KBM-7 (cell line): ENCODE results near the gene MYT1.
"Not testable (repeated sequence)": the region's sequence is repeated elsewhere in the genome, so short reads cannot be mapped to it uniquely, and the experiment has no call there.

Experiments used
- DNase-seq: peaks from one replicate; pipeline ENCODE4 v3.0.0-alpha.2; 2015
- in situ Hi-C: fragments of 300-500 bp; cut with MboI; formaldehyde crosslinking; loops from 2 replicates; pipeline ENCODE4 v1.14.3; 2020; ENCODE audit warnings: low sequenced_read_pairs, low pct_unique_long_range_greater_than_20kb, mixed read lengths

The MYT1 gene

DNA sequence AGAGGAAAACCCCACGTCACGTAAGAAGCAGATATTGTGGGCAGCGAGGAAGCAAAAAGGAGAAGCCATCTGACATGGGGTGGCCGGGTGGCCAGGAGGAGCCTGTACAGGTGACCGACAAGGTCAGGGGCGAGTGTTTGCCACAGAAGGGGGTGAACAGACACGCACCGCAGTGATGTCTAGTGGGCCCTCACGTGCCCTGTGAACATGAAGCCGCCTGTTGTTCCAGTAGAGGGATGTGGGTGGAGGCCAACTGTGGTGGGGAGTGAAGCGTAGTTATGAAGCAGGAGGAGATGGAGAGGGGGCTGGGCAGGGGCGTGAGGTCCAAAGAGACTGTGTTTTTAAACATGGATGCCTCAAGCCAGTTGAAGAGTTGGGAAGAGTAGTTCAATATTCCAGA is 20.5 kb downstream of the MYT1 start:
- no peak for DNase-seq
- in situ Hi-C loops, result no loop called here

DNA sequence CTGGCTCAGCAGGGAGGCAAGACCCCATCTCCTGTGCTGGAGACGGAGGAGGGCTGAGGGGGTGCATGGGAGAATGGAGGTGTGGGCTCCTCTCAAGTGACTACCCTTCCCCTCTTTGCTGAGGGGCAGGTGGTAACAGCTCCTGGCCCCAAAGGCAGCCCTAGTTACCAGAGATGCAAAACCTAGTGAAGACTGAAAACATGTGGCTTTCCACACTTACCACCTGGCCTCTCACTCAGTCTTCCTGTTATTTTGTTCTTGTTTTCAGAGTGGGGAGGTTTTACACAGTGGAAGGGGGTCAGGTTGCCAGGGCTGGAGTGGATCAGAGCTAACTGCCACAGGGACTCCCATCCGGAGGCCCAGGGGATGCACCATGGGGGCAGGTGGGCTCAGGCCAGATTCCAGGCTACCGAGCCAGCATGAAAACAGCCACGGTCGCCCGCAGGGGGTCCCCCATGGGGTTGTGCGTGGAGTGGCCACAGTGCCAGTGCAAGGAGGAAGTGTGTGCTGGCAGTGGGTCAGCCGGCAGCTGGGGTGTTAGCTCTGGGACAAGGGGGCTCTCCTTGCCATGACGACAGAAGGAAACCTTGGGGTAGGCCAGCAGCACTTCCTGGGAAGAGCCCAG is 21.1 kb downstream of the MYT1 start:
- in situ Hi-C loops, result no loop called here
- no peak for DNase-seq

- no peak for DNase-seq
- in situ Hi-C loops, result no loop called here
Observed at GRCh38 chr20:64186071-64186598, 21.9 kb downstream of the MYT1 start.

DNA sequence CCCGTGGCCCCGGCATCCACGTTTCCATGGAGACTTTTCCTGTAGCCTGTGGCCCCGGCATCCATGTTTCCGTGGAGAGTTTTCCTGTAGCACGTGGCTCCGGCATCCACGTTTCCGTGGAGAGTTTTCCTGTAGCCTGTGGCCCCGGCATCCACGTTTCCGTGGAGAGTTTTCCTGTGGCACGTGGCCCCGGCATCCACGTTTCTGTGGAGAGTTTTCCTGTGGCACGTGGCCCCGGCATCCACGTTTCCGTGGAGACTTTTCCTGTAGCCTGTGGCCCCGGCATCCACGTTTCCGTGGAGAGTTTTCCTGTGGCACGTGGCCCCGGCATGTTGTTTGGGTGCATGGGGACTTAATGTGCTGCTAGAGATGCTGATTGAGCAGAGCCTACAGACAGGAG is 23.0 kb downstream of the MYT1 start:
- DNase-seq, in situ Hi-C loops: not testable (repeated sequence)

DNA sequence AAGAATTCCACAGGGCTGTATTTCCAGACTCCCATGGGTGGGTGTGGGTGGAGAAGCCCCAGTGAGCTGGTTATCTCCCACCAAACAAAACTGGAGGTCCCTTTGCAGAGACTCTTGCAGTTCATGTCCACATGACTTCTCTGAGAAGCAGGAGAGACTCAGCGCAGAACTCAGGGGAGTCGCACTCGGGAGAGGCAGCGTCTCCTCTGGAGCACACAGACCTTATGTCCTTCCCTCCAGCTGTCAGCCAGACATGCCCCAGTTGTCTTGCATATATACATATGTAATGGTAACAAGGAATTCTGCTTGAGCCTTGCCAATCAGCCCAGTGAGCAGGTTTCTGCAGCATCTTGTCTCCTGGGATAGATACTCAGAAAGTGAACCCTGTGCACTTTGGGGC is 23.8 kb downstream of the MYT1 start:
- DNase-seq, result no peak
- in situ Hi-C loops, result no loop called here

GRCh38 chr20:64188682-64189529 is 24.7 kb downstream of the MYT1 start:
- DNase-seq, result no peak

GRCh38 chr20:64189530-64189966 is 25.3 kb downstream of the MYT1 start:
- no peak for DNase-seq
- in situ Hi-C loops, result no loop called here

More at GRCh38 chr20:64188682-64189529, 24.7 kb downstream of the MYT1 start:
- in situ Hi-C loops, result no loop called here

- DNase-seq, result no peak
- in situ Hi-C loops, result no loop called here
Observed at GRCh38 chr20:64189986-64190385, 25.7 kb downstream of the MYT1 start.

GRCh38 chr20:64191002-64191401 is 26.8 kb downstream of the MYT1 start:
- no peak for DNase-seq
- in situ Hi-C loops, result no loop called here

GRCh38 chr20:64192406-64192805 is 28.2 kb downstream of the MYT1 start:
- no peak for DNase-seq
- in situ Hi-C loops, result no loop called here

DNA sequence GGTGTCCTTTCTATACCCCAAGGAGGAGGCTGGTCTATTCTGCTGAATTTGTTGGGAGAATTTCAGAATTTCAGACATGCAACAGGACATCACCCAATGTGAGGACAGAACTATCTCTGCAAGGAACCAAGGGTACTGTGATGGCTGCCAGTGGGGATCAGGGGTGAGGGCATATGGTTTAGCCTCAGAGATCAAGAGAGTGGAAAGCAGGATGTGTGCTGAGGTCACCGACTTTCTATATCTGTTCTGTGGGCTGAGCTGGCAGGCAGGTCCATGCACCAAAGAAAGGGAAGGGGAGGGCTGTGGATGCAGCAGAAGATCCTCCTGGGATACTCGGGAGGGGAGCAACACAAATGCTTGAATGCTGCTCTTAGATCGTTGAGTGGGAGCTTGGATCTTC is 28.8 kb downstream of the MYT1 start:
- DNase-seq, result no peak
- in situ Hi-C loops, result no loop called here

- DNase-seq, result no peak
- in situ Hi-C loops, result no loop called here
Observed at GRCh38 chr20:64194269-64194668, 30.0 kb downstream of the MYT1 start.

DNA sequence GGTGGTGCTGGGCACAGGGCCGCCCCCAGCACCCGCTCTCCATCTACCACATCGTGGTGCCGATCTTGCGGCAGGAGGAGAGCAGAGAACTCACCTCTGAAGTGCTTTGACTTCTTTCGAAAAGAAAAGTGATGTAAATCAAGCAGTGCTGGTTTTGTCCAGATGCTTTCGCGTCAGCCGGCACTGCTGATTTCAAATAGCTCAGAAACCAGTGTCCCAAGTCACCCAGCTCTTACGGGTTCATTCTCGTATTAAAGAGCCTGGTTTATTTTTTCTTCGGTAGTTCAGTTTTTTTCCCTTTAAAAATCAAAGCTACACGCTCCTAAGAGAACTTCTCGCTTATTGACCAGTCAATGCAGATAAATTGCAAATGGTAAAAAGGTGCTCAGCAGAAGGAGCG is 32.1 kb downstream of the MYT1 start:
- in situ Hi-C loops, result no loop called here
- DNase-seq, result no peak

GRCh38 chr20:64196847-64197306 is 32.6 kb downstream of the MYT1 start:
- no peak for DNase-seq
- in situ Hi-C loops, result no loop called here

DNA sequence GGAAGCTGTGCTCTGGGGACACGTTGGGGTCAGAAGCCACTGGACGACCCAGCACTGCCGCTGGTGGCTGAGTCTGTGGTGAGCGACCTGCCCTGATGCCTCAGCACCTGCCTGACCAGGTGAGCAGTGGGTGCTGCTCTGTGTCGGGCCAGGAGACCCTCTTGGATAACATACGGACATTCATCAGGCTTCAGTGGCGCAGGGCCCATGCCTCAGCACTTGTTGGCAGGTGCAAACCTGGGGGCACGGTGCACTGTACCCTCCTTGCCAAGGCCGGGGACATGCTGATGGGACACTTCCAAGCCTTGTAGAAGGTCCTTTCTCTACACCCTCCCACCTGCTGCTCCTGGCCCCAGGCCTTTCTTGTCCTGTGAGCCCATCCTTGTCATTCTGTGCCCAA is 34.1 kb downstream of the MYT1 start:
- in situ Hi-C loops, result no loop called here

DNA sequence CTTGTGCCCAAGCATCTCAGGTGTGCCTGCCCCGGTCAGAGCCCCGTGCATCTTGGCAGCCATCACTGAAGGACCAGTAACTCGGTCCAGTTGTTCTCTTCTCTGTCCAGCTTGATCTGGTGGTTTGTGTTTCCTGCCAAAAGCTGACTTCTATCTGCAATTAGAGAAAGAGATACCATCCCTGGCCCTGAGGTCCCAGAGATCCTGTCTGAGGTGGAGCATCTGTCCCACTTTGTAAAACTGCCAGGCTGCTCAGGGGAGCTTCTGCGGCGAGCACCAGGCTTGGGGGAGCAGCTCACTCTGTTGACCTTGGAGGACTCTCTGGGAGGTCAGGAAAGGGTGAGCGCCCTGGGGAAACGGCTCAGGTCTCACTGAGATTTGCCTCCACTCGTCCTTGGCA is 35.1 kb downstream of the MYT1 start:
- in situ Hi-C loops, result no loop called here
- DNase-seq, result no peak

More for the DNA sequence above, 34.1 kb downstream of the MYT1 start:
- no peak for DNase-seq

DNA sequence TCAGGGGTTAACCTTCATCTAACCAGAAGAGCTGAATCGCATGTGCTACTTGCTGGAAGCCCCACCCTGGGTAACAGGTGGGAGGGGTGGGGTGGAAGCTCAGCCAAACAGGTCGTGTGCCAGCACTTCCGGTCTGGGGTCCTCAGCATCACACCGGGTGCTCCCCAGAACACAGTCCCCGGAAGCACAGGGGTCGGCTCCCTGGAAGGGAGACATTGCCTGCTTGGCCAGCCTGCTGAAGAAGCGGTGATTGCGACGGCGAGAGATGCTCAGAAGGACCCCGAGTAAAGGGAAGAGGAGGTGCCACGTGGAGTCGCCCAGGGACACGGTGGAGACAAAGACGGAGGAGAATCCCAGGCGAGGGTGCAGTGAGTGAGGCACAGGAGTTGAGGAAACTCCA is 36.5 kb downstream of the MYT1 start:
- in situ Hi-C loops, result no loop called here
- DNase-seq, result no peak

DNA sequence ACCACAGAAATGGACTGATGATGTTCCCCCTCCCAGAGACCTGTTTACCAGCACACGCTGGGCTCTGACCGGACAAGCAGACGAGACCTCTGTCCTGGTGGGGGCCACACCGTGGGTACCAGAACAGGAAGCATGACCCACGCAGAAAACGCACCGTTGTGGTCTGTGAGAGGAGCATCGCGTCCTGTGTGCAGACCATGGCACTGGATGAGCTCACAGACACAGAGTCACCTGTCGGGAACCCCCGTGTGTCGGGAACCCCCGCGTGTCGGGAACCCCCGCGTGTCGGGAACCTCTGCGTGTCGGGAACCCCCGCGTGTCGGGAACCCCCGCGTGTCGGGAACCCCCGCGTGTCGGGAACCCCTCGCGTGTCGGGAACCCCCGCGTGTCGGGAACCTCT is 37.4 kb downstream of the MYT1 start:
- no peak for DNase-seq
- in situ Hi-C loops, result no loop called here

DNA sequence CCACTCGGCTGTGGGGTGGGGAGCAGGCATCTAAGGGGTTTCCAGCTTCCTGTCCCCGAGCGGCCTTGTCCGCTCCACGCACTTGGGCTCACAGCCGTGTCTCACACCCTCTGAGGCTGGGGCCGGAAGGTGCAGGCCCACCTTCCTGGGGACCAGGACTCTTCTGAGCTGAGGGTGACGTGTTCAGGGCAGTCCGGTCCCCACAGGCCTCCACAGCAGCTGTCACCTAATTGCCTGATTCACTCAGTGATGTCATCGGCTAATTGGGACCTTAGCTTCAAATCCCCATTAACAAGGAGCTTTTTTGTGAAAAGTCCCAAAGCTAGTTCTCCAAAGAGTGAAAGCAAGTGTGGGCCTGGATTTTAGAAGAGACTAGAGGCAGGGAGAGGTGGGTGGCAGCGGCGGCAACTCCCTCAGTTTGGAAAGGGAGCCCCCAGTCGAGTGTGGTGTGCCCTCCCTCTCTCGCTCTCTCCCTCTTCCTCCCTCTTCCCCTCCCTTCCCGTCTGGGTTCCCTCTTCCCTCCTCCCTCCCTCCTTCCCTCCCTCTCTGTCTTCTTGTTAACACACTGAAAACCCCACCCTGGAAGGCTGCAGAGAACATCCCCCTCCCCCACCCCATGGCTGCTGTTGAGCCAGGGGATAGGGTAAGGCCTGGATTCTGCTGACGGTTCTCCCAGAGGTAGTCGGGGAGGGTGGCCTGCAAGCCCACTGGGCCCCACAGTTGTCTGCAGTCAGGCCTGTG is 39.0 kb downstream of the MYT1 start:
- no peak for DNase-seq
- in situ Hi-C loops, result no loop called here

DNA sequence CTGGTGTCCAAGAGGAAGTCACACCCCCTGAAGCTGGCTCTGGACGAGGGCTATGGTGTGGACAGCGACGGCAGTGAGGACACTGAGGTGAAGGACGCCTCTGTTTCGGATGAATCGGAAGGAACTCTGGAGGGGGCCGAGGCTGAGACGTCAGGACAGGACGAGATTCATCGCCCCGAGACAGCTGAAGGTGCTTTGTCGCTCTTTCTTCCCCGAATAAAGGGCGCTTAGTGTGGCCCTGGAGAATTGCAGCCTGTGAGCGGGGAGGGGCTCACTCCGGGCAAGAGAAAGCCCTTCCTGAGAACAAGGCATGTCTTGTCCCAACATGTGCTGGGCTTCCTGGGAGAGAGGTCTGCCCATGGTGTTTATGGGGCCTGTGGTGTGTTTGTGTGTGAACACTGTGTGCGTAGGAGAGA is 41.4 kb downstream of the MYT1 start:
- in situ Hi-C loops, result no loop called here
- DNase-seq, result no peak
